Uterus (tissue), 2 donors: Measurements from ENCODE around the gene FOXC2.

ENCODE experiments used
- CTCF ChIP-seq, 4 experiments: fragments of 200-600 bp in 2 of 4; fragments of 450-650 bp in 2 of 4; sonication (generic) in 2 of 4; IDR thresholded peaks; one replicate each; pipeline ENCODE4 v1.5.1; 2016 to 2019; ENCODE audit warnings: antibody characterized with exemption in 4 of 4, mild to moderate bottlenecking in 2 of 4, moderate library complexity in 1 of 4
- POLR2A ChIP-seq, 2 donors: fragments of 450-650 bp; IDR thresholded peaks; one replicate each; pipeline ENCODE4 v1.6.1; 2016; ENCODE audit warnings: antibody characterized with exemption in 2 of 2, mild to moderate bottlenecking in 1 of 2, moderate library complexity in 1 of 2

DNA sequence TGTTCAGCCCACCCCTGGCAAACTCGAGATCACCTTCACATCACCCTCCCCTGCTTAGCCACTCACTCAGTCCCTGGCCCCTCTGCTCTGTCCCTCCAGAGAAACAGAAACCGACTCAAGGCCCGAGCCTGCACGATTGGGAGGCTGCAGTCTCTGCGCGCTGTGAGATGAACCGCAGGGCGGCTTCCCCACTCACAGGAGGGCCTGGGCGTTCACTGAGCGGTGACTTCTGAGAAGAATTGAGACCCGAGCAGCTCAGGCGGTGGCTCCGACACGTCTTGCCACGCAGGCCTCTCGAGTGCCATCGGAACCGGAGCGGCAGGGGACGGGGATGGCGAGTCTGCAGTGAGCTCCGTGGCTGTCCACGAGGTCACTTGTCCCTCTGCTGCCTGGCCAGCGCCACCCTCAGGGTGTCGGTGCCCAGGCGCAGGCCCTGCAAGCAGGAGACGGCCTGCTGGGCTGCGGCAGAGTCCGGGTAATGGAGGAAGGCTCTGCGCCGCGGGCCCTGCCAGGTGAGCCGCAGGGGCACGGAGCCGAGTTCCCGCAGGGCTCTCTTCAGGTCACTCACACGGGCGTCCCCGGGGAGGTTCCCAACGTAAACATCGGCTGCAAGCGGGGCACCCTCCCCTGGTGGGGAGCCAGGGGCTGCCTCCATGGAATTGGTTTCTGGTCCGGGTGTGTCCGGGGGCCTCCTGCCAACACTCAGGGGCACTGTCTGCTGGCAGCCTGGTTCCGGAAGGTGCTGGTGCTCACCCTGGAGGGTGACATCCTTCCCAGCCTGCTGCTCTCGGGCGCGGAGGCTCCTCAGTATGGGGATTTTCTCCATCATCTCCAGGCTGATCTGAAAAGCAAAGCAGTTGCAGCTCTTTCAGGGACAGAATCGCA, 34.7 kb upstream of the FOXC2 start:
- TF ChIP-seq CTCF (IDR thresholded peaks at IDR 0.05) (no peak), POLR2A (IDR thresholded peaks at IDR 0.05) (no peak)
